K562 (cell line): ENCODE data around the gene CFAP107. TPM values are rescaled to one million over a fixed set of nuclear protein-coding genes. Genes with fewer than 3 reads are reported as not detected.

Experiments
- ATAC-seq: fragments of 200-7000 bp; cut with Tn5 transposase; 3 replicates; pipeline ENCODE4 v1.9.1; 2020; ENCODE audit warnings: moderate library complexity
- BruUV-seq: library from RNA; stranded (reverse); fragments of 400-500 nt; replicated peaks from 2 replicates; lab custom pipeline; 2021; lab: Mats Ljungman, UMichigan
- CTCF ChIA-PET: fragments of 300-600 bp; formaldehyde crosslinking; extraction: SDS; loops from one replicate; lab custom pipeline; 2021; ENCODE audit warnings: low intra/inter-chr PET ratio; lab: Yijun Ruan, JAX
- POLR2A ChIA-PET: fragments of 300-600, 350-650 bp; sonication (Branson Sonifier 250); formaldehyde crosslinking; extraction: SDS; loops from one replicate; lab custom pipeline; 2021; ENCODE audit warnings: antibody characterized with exemption, inconsistent platforms; lab: Yijun Ruan, JAX
- DNase-seq, 4 experiments: peaks; one replicate each; pipeline versions ENCODE4 v3.0.0 to v3.0.0-alpha.2; 2011 to 2018; ENCODE audit warnings: low spot score in 3 of 4, mixed read lengths in 3 of 4; ENCODE audit errors: extremely low read depth in 1 of 4
- FAIRE-seq: peaks from 2 replicates; lab custom pipeline; 2011; peaks lifted over from hg19 to GRCh38; lab: Jason Lieb, UNC
- H2AFZ ChIP-seq: 2 replicates; pipeline ENCODE4 v1.6.0; 2011; ENCODE audit warnings: low read depth, low read length, control low read depth, inconsistent platforms
- H3K27ac ChIP-seq: fragments of 200-600 bp; 3 replicates; pipeline ENCODE4 v1.8.0; 2011; ENCODE audit warnings: low read depth, mild to moderate bottlenecking, control low read depth, inconsistent platforms, low read length, moderate library complexity, mixed read lengths; ENCODE audit errors: extremely low read depth
- H3K27me3 ChIP-seq, 2 experiments: fragments of 300-600 bp in 1 of 2; 2 replicates in 1 of 2; 3 replicates in 1 of 2; pipeline versions ENCODE4 v1.6.0 to v1.8.0; 2011; ENCODE audit warnings: inconsistent platforms in 2 of 2, low read length in 2 of 2, mild to moderate bottlenecking in 1 of 2, mixed read lengths in 1 of 2, moderate library complexity in 1 of 2; ENCODE audit not compliant: control insufficient read depth in 2 of 2, insufficient read depth in 2 of 2
- H3K36me3 ChIP-seq: fragments of 300-600 bp; 3 replicates; pipeline ENCODE4 v1.8.0; 2011; ENCODE audit warnings: mild to moderate bottlenecking, low read length, inconsistent platforms; ENCODE audit not compliant: control insufficient read depth, insufficient read depth
- H3K4me1 ChIP-seq, 2 experiments: fragments of 200-600 bp in 1 of 2; replicated peaks in 1 of 2; 2 replicates in 1 of 2; 3 replicates in 1 of 2; pipeline versions ENCODE4 v1.5.1 to v1.8.0; 2011; ENCODE audit warnings: inconsistent platforms in 2 of 2, low read length in 2 of 2, mild to moderate bottlenecking in 1 of 2, mixed read lengths in 1 of 2, moderate library complexity in 1 of 2; ENCODE audit not compliant: control insufficient read depth in 2 of 2, insufficient read depth in 2 of 2
- H3K4me2 ChIP-seq: 2 replicates; pipeline ENCODE4 v1.6.1; 2011; ENCODE audit warnings: low read length, control low read depth, inconsistent platforms, mixed read lengths; ENCODE audit not compliant: insufficient read depth
- H3K4me3 ChIP-seq: fragments of 200-600 bp; sonication (generic), shearing (Covaris generic); 2 replicates; pipeline ENCODE4 v1.5.1; 2016; ENCODE audit warnings: control low read depth, inconsistent platforms
- H3K79me2 ChIP-seq: fragments of 200-600 bp; 3 replicates; pipeline ENCODE4 v1.8.0; 2011; ENCODE audit warnings: low read length, inconsistent platforms; ENCODE audit not compliant: control insufficient read depth, insufficient read depth
- H3K9ac ChIP-seq, 2 experiments: 2 replicates each; pipeline versions ENCODE4 v1.6.0 to v1.6.1; 2011; ENCODE audit warnings: low read depth in 2 of 2, low read length in 2 of 2, control low read depth in 1 of 2, inconsistent platforms in 1 of 2, mild to moderate bottlenecking in 1 of 2, mixed read lengths in 1 of 2; ENCODE audit not compliant: insufficient read depth in 1 of 2
- H3K9me1 ChIP-seq: one replicate; pipeline ENCODE4 v1.6.0; 2011; ENCODE audit warnings: inconsistent platforms, mild to moderate bottlenecking, low read length, moderate library complexity; ENCODE audit not compliant: control insufficient read depth, insufficient read depth
- H3K9me3 ChIP-seq: replicated peaks from 2 replicates; pipeline ENCODE4 v1.5.1; 2011; ENCODE audit warnings: low read depth, low read length, inconsistent platforms; ENCODE audit not compliant: control insufficient read depth, insufficient read depth
- H4K20me1 ChIP-seq: replicated peaks from 2 replicates; pipeline ENCODE4 v1.6.1; 2011; ENCODE audit warnings: low read length, inconsistent platforms, mixed read lengths; ENCODE audit not compliant: control insufficient read depth, insufficient read depth
- CC2D1A ChIP-seq: fragments of 450-650 bp; IDR thresholded peaks from 2 replicates; pipeline ENCODE4 v1.6.1; 2017; ENCODE audit warnings: mild to moderate bottlenecking
- HDAC1 ChIP-seq, 2 experiments: fragments of 450-650 bp; IDR thresholded peaks; 2 replicates each; pipeline ENCODE4 v1.6.1; 2016 to 2017; ENCODE audit warnings: inconsistent platforms in 1 of 2, mild to moderate bottlenecking in 1 of 2, moderate library complexity in 1 of 2
- HMG20B ChIP-seq: fragments of 250-450 bp; sonication (Bioruptor Pico); IDR thresholded peaks from 2 replicates; pipeline ENCODE4 v1.5.0; 2021; ENCODE audit warnings: mild to moderate bottlenecking
- HMGXB4 ChIP-seq: sonication (generic); formaldehyde crosslinking; IDR thresholded peaks from 2 replicates; pipeline ENCODE4 v1.8.1; 2023; ENCODE audit warnings: mild to moderate bottlenecking, missing genetic modification reagents
- SLC30A9 ChIP-seq: fragments of 250-450 bp; sonication (Bioruptor Pico); IDR thresholded peaks from 2 replicates; pipeline ENCODE4 v1.8.0; 2022; ENCODE audit warnings: mild to moderate bottlenecking, moderate library complexity
- STAT5B ChIP-seq: fragments of 250-450 bp; sonication (Bioruptor Pico); IDR thresholded peaks from 2 replicates; pipeline ENCODE4 v1.8.0; 2021; ENCODE audit warnings: mild to moderate bottlenecking, inconsistent platforms
- TBP ChIP-seq: optimal IDR thresholded peaks from 2 replicates; pipeline ENCODE3; 2011; ENCODE audit warnings: low read depth, low read length, improper control_type of control experiment
- TCF3 ChIP-seq: sonication (generic); formaldehyde crosslinking; IDR thresholded peaks from 2 replicates; pipeline ENCODE4 v1.4.0; 2020; ENCODE audit warnings: mild to moderate bottlenecking, missing genetic modification reagents
- ZNF347 ChIP-seq: fragments of 450-650 bp; formaldehyde crosslinking; IDR thresholded peaks from 2 replicates; pipeline ENCODE4 v1.4.0; 2020; ENCODE audit warnings: low read depth, mild to moderate bottlenecking, moderate library complexity
- ZNF431 ChIP-seq: sonication (generic); formaldehyde crosslinking; IDR thresholded peaks from 2 replicates; pipeline ENCODE4 v1.8.0; 2022; ENCODE audit warnings: mild to moderate bottlenecking, missing genetic modification reagents
- WGBS: fragments of 100-300 bp; shearing (Covaris generic); methylation state at CpG from one replicate; pipeline ENCODE4 v1.1.6; 2016; ENCODE audit warnings: low coverage, mixed read lengths; ENCODE audit not compliant: insufficient coverage; ENCODE audit errors: missing lambda C conversion rate; 5-methylcytosine and 5-hydroxymethylcytosine counted together
- in situ Hi-C: fragments of 300-500 bp; cut with MboI; formaldehyde crosslinking; loops from 4 replicates; pipeline ENCODE4 v1.15.0; 2018; ENCODE audit warnings: inconsistent platforms, mixed read lengths
- intact Hi-C: fragments of 100-400 bp; cut with micrococcal nuclease; formaldehyde crosslinking; loops from 2 replicates; pipeline ENCODE4 v1.14.2; 2022
- polyA plus RNA-seq, 8 experiments: library from polyadenylated mRNA; depleted of rRNA in 4 of 8; stranded (reverse) in 5 of 8; unstranded in 3 of 8; fragments of >200 nt; fragmentation: Nextera tagmentation in 2 of 8; fragmentation: Illumina TruSeq in 1 of 8; extraction: Ambion mirVana in 2 of 8; extraction: Trizol in 1 of 8; gene quantifications; 2 replicates each; pipeline versions ENCODE4 v1.2.1 to v1.2.3, GENCODE V29; 2011 to 2014; ENCODE audit warnings: inconsistent platforms in 1 of 8, missing spikeins in 1 of 8
- total RNA-seq, 7 experiments: library from RNA; depleted of rRNA in 6 of 7; stranded (reverse); fragments of >200 nt in 6 of 7; fragmentation: Illumina TruSeq in 2 of 7; extraction: Trizol in 2 of 7; gene quantifications; 2 replicates each; pipeline versions ENCODE4 v1.2.1 to v1.2.3, GENCODE V29; 2011 to 2021; ENCODE audit warnings: low replicate concordance in 1 of 7
- TF ChIP-seq, protein P1 (sequence below): fragments of 450-650 bp; IDR thresholded peaks from 2 replicates; pipeline ENCODE4 v1.6.1; 2016; ENCODE audit warnings: low read depth
- TF ChIP-seq, protein P2 (sequence below): fragments of 250-450 bp; sonication (Bioruptor Pico); IDR thresholded peaks from 2 replicates; pipeline ENCODE4 v1.8.0; 2021; ENCODE audit warnings: moderate library complexity, mild to moderate bottlenecking, inconsistent platforms

The CFAP107 gene
- total and polyA plus RNA-seq, 9 of the 15 experiments (the other 6 are each of a cell fraction or from before 2014, with no cell fraction given): 0.03 to 0.08 TPM; not detected in 7

DNA sequence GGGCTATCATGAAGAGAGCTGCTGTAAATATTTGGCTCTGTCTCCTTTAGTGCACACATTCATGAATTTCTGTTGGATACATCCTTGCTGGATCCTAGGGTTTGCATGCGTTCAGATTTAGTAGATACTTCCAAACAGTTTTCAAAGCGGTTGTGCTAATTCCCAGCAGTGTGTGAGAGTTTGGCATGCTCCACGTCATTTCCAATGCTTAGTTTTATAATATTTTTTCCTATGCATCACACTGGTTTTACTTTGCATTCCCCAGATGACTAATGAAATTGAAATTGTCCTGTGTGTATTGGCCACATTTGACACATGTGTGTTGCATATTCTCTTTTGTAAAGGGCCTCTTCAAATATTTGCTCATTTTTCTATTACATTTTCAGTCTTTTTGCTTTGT is 48.6 kb upstream of the CFAP107 start:
- H3K9me3 ChIP-seq: no peaks in the 10 kb centered on the region
- no peaks in the 10 kb centered on the region for H3K9me1 ChIP-seq
- ATAC-seq (no peak), DNase-seq (no peak), FAIRE-seq (no peak)
- intact Hi-C loops: no loop called here
- H3K27ac ChIP-seq: no peak overlapping the region
- no peaks in the 10 kb centered on the region for H3K36me3 ChIP-seq
- no peaks in the 10 kb centered on the region for H3K4me1 ChIP-seq
- peaks cover 10 to 15% of the 10 kb centered on the region in 2 experiments for H3K27me3 ChIP-seq
- 1% methylated on average over 3 of the region's 3 CpGs for WGBS
- no peaks in the 10 kb centered on the region for H3K79me2 ChIP-seq
- no peaks in the 10 kb centered on the region for H4K20me1 ChIP-seq
- CTCF ChIA-PET: interaction anchor here (0.6 kb wide), 1 partner anchor 49 kb away, joined by 3 read pairs; no protein-coding TSS in a partner anchor
- BruUV-seq: no TSS peak
- no peak overlapping the region for H3K4me2 ChIP-seq
- H3K9ac ChIP-seq: no peak overlapping the region
- H3K4me3 ChIP-seq: no peak overlapping the region
- POLR2A ChIA-PET: no interaction called here
- no peak overlapping the region for H2AFZ ChIP-seq
- in situ Hi-C loops: no loop called here
- TF ChIP-seq TCF3: no peak
- TF ChIP-seq, protein P1, sequence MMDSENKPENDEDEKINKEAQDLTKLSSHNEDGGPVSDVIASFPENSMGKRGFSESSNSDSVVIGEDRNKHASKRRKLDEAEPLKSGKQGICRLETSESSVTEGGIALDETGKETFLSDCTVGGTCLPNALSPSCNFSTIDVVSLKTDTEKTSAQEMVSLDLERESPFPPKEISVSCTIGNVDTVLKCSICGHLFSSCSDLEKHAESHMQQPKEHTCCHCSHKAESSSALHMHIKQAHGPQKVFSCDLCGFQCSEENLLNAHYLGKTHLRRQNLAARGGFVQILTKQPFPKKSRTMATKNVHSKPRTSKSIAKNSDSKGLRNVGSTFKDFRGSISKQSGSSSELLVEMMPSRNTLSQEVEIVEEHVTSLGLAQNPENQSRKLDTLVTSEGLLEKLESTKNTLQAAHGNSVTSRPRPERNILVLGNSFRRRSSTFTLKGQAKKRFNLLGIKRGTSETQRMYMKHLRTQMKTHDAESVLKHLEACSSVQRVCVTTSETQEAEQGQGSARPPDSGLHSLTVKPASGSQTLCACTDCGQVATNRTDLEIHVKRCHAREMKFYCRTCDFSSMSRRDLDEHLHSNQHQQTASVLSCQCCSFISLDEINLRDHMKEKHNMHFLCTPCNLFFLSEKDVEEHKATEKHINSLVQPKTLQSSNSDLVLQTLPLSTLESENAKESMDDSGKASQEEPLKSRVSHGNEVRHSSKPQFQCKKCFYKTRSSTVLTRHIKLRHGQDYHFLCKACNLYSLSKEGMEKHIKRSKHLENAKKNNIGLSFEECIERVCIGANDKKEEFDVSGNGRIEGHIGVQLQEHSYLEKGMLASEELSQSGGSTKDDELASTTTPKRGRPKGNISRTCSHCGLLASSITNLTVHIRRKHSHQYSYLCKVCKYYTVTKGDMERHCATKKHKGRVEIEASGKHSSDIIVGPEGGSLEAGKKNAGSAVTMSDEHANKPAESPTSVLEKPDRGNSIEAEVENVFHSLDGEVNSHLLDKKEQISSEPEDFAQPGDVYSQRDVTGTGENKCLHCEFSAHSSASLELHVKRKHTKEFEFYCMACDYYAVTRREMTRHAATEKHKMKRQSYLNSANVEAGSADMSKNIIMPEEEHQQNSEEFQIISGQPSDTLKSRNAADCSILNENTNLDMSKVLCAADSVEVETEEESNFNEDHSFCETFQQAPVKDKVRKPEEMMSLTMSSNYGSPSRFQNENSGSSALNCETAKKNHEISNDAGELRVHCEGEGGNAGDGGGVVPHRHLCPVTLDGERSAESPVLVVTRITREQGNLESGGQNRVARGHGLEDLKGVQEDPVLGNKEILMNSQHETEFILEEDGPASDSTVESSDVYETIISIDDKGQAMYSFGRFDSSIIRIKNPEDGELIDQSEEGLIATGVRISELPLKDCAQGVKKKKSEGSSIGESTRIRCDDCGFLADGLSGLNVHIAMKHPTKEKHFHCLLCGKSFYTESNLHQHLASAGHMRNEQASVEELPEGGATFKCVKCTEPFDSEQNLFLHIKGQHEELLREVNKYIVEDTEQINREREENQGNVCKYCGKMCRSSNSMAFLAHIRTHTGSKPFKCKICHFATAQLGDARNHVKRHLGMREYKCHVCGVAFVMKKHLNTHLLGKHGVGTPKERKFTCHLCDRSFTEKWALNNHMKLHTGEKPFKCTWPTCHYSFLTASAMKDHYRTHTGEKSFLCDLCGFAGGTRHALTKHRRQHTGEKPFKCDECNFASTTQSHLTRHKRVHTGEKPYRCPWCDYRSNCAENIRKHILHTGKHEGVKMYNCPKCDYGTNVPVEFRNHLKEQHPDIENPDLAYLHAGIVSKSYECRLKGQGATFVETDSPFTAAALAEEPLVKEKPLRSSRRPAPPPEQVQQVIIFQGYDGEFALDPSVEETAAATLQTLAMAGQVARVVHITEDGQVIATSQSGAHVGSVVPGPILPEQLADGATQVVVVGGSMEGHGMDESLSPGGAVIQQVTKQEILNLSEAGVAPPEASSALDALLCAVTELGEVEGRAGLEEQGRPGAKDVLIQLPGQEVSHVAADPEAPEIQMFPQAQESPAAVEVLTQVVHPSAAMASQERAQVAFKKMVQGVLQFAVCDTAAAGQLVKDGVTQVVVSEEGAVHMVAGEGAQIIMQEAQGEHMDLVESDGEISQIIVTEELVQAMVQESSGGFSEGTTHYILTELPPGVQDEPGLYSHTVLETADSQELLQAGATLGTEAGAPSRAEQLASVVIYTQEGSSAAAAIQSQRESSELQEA: no peak
- no peak for TF ChIP-seq SLC30A9 (CRISPR knock-in tag)
- no peak for TF ChIP-seq CC2D1A
- TF ChIP-seq ZNF431 (CRISPR knock-in tag): no peak
- no peak for TF ChIP-seq STAT5B (CRISPR knock-in tag)
- no peak for TF ChIP-seq TBP
- TF ChIP-seq, protein P2, sequence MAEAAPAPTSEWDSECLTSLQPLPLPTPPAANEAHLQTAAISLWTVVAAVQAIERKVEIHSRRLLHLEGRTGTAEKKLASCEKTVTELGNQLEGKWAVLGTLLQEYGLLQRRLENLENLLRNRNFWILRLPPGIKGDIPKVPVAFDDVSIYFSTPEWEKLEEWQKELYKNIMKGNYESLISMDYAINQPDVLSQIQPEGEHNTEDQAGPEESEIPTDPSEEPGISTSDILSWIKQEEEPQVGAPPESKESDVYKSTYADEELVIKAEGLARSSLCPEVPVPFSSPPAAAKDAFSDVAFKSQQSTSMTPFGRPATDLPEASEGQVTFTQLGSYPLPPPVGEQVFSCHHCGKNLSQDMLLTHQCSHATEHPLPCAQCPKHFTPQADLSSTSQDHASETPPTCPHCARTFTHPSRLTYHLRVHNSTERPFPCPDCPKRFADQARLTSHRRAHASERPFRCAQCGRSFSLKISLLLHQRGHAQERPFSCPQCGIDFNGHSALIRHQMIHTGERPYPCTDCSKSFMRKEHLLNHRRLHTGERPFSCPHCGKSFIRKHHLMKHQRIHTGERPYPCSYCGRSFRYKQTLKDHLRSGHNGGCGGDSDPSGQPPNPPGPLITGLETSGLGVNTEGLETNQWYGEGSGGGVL (CRISPR knock-in tag): no peak
- no peak for TF ChIP-seq HMGXB4
- TF ChIP-seq HMG20B (CRISPR knock-in tag): no peak
- TF ChIP-seq ZNF347 (CRISPR knock-in tag): no peak
- no peak for TF ChIP-seq HDAC1 (IDR thresholded peaks at IDR 0.05)
